ENCODE results near the gene FGGY.

DNA sequence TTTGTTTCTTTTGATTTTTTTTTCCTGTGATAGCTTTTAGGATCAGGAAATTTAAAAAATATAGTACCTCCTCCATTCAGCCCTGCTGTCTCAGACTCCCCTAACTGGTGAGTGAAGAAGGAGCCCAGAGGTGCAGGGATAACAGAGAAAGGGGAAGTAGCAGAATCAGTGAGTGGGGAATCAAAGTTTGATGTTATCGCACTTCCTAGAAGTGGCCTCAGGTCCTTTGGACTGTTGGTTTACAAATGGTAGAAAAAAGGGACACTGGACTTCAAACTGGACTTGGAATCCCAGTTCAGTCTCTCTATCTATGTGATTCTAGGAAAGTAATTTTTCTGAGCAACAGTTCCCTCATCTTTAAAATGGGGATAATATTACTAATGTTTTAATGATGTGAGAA lies 99.5 kb downstream of the FGGY start:
- TF ChIP-seq CTCF (IDR thresholded peaks at IDR 0.05) (no peak), POLR2A (IDR thresholded peaks at IDR 0.05) (no peak)
